K562 (cell line): Measurements from ENCODE around the gene NAV2. TPM values are rescaled to one million over a fixed set of nuclear protein-coding genes. Genes with fewer than 3 reads are reported as not detected.

Experiments
- ATAC-seq: fragments of 200-7000 bp; cut with Tn5 transposase; 3 replicates; pipeline ENCODE4 v1.9.1; 2020; ENCODE audit warnings: moderate library complexity
- BruUV-seq: library from RNA; stranded (reverse); fragments of 400-500 nt; replicated peaks from 2 replicates; lab custom pipeline; 2021; lab: Mats Ljungman, UMichigan
- CTCF ChIA-PET: fragments of 300-600 bp; formaldehyde crosslinking; extraction: SDS; loops from one replicate; lab custom pipeline; 2021; ENCODE audit warnings: low intra/inter-chr PET ratio; lab: Yijun Ruan, JAX
- POLR2A ChIA-PET: fragments of 300-600, 350-650 bp; sonication (Branson Sonifier 250); formaldehyde crosslinking; extraction: SDS; loops from one replicate; lab custom pipeline; 2021; ENCODE audit warnings: antibody characterized with exemption, inconsistent platforms; lab: Yijun Ruan, JAX
- DNase-seq, 4 experiments: peaks; one replicate each; pipeline versions ENCODE4 v3.0.0 to v3.0.0-alpha.2; 2011 to 2018; ENCODE audit warnings: low spot score in 3 of 4, mixed read lengths in 3 of 4; ENCODE audit errors: extremely low read depth in 1 of 4
- FAIRE-seq: peaks from 2 replicates; lab custom pipeline; 2011; peaks lifted over from hg19 to GRCh38; lab: Jason Lieb, UNC
- H2AFZ ChIP-seq: 2 replicates; pipeline ENCODE4 v1.6.0; 2011; ENCODE audit warnings: low read depth, low read length, control low read depth, inconsistent platforms
- H3K27ac ChIP-seq: fragments of 200-600 bp; 3 replicates; pipeline ENCODE4 v1.8.0; 2011; ENCODE audit warnings: low read depth, mild to moderate bottlenecking, control low read depth, inconsistent platforms, low read length, moderate library complexity, mixed read lengths; ENCODE audit errors: extremely low read depth
- H3K27me3 ChIP-seq, 2 experiments: fragments of 300-600 bp in 1 of 2; 2 replicates in 1 of 2; 3 replicates in 1 of 2; pipeline versions ENCODE4 v1.6.0 to v1.8.0; 2011; ENCODE audit warnings: inconsistent platforms in 2 of 2, low read length in 2 of 2, mild to moderate bottlenecking in 1 of 2, mixed read lengths in 1 of 2, moderate library complexity in 1 of 2; ENCODE audit not compliant: control insufficient read depth in 2 of 2, insufficient read depth in 2 of 2
- H3K36me3 ChIP-seq: fragments of 300-600 bp; 3 replicates; pipeline ENCODE4 v1.8.0; 2011; ENCODE audit warnings: mild to moderate bottlenecking, low read length, inconsistent platforms; ENCODE audit not compliant: control insufficient read depth, insufficient read depth
- H3K4me1 ChIP-seq, 2 experiments: fragments of 200-600 bp in 1 of 2; replicated peaks in 1 of 2; 2 replicates in 1 of 2; 3 replicates in 1 of 2; pipeline versions ENCODE4 v1.5.1 to v1.8.0; 2011; ENCODE audit warnings: inconsistent platforms in 2 of 2, low read length in 2 of 2, mild to moderate bottlenecking in 1 of 2, mixed read lengths in 1 of 2, moderate library complexity in 1 of 2; ENCODE audit not compliant: control insufficient read depth in 2 of 2, insufficient read depth in 2 of 2
- H3K4me2 ChIP-seq: 2 replicates; pipeline ENCODE4 v1.6.1; 2011; ENCODE audit warnings: low read length, control low read depth, inconsistent platforms, mixed read lengths; ENCODE audit not compliant: insufficient read depth
- H3K4me3 ChIP-seq: fragments of 200-600 bp; sonication (generic), shearing (Covaris generic); 2 replicates; pipeline ENCODE4 v1.5.1; 2016; ENCODE audit warnings: control low read depth, inconsistent platforms
- H3K79me2 ChIP-seq: fragments of 200-600 bp; 3 replicates; pipeline ENCODE4 v1.8.0; 2011; ENCODE audit warnings: low read length, inconsistent platforms; ENCODE audit not compliant: control insufficient read depth, insufficient read depth
- H3K9ac ChIP-seq, 2 experiments: 2 replicates each; pipeline versions ENCODE4 v1.6.0 to v1.6.1; 2011; ENCODE audit warnings: low read depth in 2 of 2, low read length in 2 of 2, control low read depth in 1 of 2, inconsistent platforms in 1 of 2, mild to moderate bottlenecking in 1 of 2, mixed read lengths in 1 of 2; ENCODE audit not compliant: insufficient read depth in 1 of 2
- H3K9me1 ChIP-seq: one replicate; pipeline ENCODE4 v1.6.0; 2011; ENCODE audit warnings: inconsistent platforms, mild to moderate bottlenecking, low read length, moderate library complexity; ENCODE audit not compliant: control insufficient read depth, insufficient read depth
- H3K9me3 ChIP-seq: replicated peaks from 2 replicates; pipeline ENCODE4 v1.5.1; 2011; ENCODE audit warnings: low read depth, low read length, inconsistent platforms; ENCODE audit not compliant: control insufficient read depth, insufficient read depth
- H4K20me1 ChIP-seq: replicated peaks from 2 replicates; pipeline ENCODE4 v1.6.1; 2011; ENCODE audit warnings: low read length, inconsistent platforms, mixed read lengths; ENCODE audit not compliant: control insufficient read depth, insufficient read depth
- BRD9 ChIP-seq: fragments of 450-650 bp; IDR thresholded peaks from 2 replicates; pipeline ENCODE4 v1.6.1; 2018; ENCODE audit warnings: low read depth; ENCODE audit not compliant: partially characterized antibody
- C11orf30 ChIP-seq: fragments of 450-650 bp; IDR thresholded peaks from 2 replicates; pipeline ENCODE4 v1.6.1; 2016; ENCODE audit warnings: low read depth, mild to moderate bottlenecking
- CEBPG ChIP-seq, 3 experiments: fragments of 200-800 bp in 1 of 3; sonication (Bioruptor generic) in 1 of 3; sonication (generic) in 1 of 3; formaldehyde crosslinking in 1 of 3; IDR thresholded peaks in 2 of 3; conservative IDR thresholded peaks in 1 of 3; 2 replicates each; pipeline versions ENCODE4 v1.6.1 to v1.8.0; 2016 to 2022; ENCODE audit warnings: missing compliant biosample characterization in 2 of 3, missing genetic modification characterization in 2 of 3, mild to moderate bottlenecking in 1 of 3, missing genetic modification reagents in 1 of 3
- FOXJ3 ChIP-seq: sonication (generic); formaldehyde crosslinking; IDR thresholded peaks from 2 replicates; pipeline ENCODE4 v1.4.0; 2020; ENCODE audit warnings: mild to moderate bottlenecking, missing genetic modification reagents
- GTF2A2 ChIP-seq: IDR thresholded peaks from 2 replicates; pipeline ENCODE4 v1.6.1; 2016; ENCODE audit warnings: mild to moderate bottlenecking, missing genetic modification characterization, missing compliant biosample characterization
- MCM2 ChIP-seq: fragments of 450-650 bp; IDR thresholded peaks from 2 replicates; pipeline ENCODE4 v1.6.1; 2017; ENCODE audit warnings: low read depth, mild to moderate bottlenecking
- MXI1 ChIP-seq: IDR thresholded peaks from 2 replicates; pipeline ENCODE4 v1.6.1; 2011; ENCODE audit warnings: low read depth, mild to moderate bottlenecking, improper control_type of control experiment, low read length
- NELFE ChIP-seq: IDR thresholded peaks from 2 replicates; pipeline ENCODE4 v1.6.1; 2011; ENCODE audit warnings: mild to moderate bottlenecking; ENCODE audit not compliant: insufficient read depth, insufficient read length
- RB1 ChIP-seq: fragments of 450-650 bp; IDR thresholded peaks from 2 replicates; pipeline ENCODE4 v1.6.1; 2017; ENCODE audit warnings: low read depth, mild to moderate bottlenecking
- TAF7 ChIP-seq: fragments of 450-650 bp; IDR thresholded peaks from 2 replicates; pipeline ENCODE4 v1.6.1; 2016; ENCODE audit warnings: missing genetic modification characterization, missing compliant biosample characterization
- ZC3H8 ChIP-seq: fragments of 450-650 bp; IDR thresholded peaks from 2 replicates; pipeline ENCODE4 v1.6.1; 2017
- ZNF589 ChIP-seq: fragments of 200-800 bp; sonication (Bioruptor generic); IDR thresholded peaks from 2 replicates; pipeline ENCODE4 v1.6.1; 2016; ENCODE audit warnings: low read depth, missing genetic modification characterization, missing compliant biosample characterization
- ZNF778 ChIP-seq: fragments of 450-650 bp; formaldehyde crosslinking; IDR thresholded peaks from 2 replicates; pipeline ENCODE4 v1.4.0; 2020; ENCODE audit warnings: mild to moderate bottlenecking, moderate library complexity
- ZNF830 ChIP-seq: fragments of 250-450 bp; sonication (Bioruptor Pico); IDR thresholded peaks from 2 replicates; pipeline ENCODE4 v1.5.0; 2021; ENCODE audit warnings: mild to moderate bottlenecking
- in situ Hi-C: fragments of 300-500 bp; cut with MboI; formaldehyde crosslinking; loops from 4 replicates; pipeline ENCODE4 v1.15.0; 2018; ENCODE audit warnings: inconsistent platforms, mixed read lengths
- intact Hi-C: fragments of 100-400 bp; cut with micrococcal nuclease; formaldehyde crosslinking; loops from 2 replicates; pipeline ENCODE4 v1.14.2; 2022
- polyA plus RNA-seq, 8 experiments: library from polyadenylated mRNA; depleted of rRNA in 4 of 8; stranded (reverse) in 5 of 8; unstranded in 3 of 8; fragments of >200 nt; fragmentation: Nextera tagmentation in 2 of 8; fragmentation: Illumina TruSeq in 1 of 8; extraction: Ambion mirVana in 2 of 8; extraction: Trizol in 1 of 8; gene quantifications; 2 replicates each; pipeline versions ENCODE4 v1.2.1 to v1.2.3, GENCODE V29; 2011 to 2014; ENCODE audit warnings: inconsistent platforms in 1 of 8, missing spikeins in 1 of 8
- total RNA-seq, 7 experiments: library from RNA; depleted of rRNA in 6 of 7; stranded (reverse); fragments of >200 nt in 6 of 7; fragmentation: Illumina TruSeq in 2 of 7; extraction: Trizol in 2 of 7; gene quantifications; 2 replicates each; pipeline versions ENCODE4 v1.2.1 to v1.2.3, GENCODE V29; 2011 to 2021; ENCODE audit warnings: low replicate concordance in 1 of 7
- TF ChIP-seq, protein P1 (sequence below): sonication (generic); formaldehyde crosslinking; IDR thresholded peaks from 2 replicates; pipeline ENCODE4 v1.4.0; 2020; ENCODE audit warnings: mild to moderate bottlenecking, missing genetic modification reagents
- TF ChIP-seq, protein P2 (sequence below): fragments of 250-450 bp; sonication (Bioruptor Pico); IDR thresholded peaks from 2 replicates; pipeline ENCODE4 v1.5.0; 2021

Gene NAV2
- total and polyA plus RNA-seq, 9 of the 15 experiments (the other 6 are each of a cell fraction or from before 2014, with no cell fraction given): 0.03 to 0.35 (median 0.05) TPM

DNA sequence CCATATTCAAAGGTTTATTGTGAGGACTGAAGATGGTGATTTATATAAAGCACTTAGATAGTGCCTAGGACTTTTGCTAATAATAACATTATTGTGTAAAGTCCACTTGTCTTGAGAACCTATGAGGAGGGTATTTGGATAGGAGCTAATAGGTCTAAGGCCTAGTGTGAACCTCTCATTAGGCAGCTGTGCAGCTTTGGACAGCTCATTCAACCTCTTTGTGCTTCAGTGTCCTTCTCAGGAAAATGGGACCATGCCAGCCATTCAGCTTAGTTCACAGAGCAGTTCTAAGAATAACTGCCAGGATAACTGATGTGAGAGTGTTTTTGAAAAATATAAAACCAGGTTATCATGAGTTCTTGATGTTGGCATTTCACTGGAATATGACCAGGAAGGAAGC is 56.2 kb downstream of the NAV2 start:
- H3K4me3 ChIP-seq: no peak overlapping the region
- H3K4me2 ChIP-seq: no peak overlapping the region
- no TSS peak for BruUV-seq
- H3K4me1 ChIP-seq: no peaks in the 10 kb centered on the region
- no peak overlapping the region for H2AFZ ChIP-seq
- H4K20me1 ChIP-seq: no peaks in the 10 kb centered on the region
- H3K27ac ChIP-seq: no peak overlapping the region
- TF ChIP-seq, protein P1, sequence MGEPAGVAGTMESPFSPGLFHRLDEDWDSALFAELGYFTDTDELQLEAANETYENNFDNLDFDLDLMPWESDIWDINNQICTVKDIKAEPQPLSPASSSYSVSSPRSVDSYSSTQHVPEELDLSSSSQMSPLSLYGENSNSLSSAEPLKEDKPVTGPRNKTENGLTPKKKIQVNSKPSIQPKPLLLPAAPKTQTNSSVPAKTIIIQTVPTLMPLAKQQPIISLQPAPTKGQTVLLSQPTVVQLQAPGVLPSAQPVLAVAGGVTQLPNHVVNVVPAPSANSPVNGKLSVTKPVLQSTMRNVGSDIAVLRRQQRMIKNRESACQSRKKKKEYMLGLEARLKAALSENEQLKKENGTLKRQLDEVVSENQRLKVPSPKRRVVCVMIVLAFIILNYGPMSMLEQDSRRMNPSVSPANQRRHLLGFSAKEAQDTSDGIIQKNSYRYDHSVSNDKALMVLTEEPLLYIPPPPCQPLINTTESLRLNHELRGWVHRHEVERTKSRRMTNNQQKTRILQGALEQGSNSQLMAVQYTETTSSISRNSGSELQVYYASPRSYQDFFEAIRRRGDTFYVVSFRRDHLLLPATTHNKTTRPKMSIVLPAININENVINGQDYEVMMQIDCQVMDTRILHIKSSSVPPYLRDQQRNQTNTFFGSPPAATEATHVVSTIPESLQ (CRISPR knock-in tag): no peak
- TF ChIP-seq RB1 (no peak), ZNF830 (CRISPR knock-in tag) (no peak), C11orf30 (no peak), TAF7 (tag) (no peak), ZC3H8 (no peak), ZNF778 (CRISPR knock-in tag) (no peak), MXI1 (no peak), NELFE (no peak), CEBPG (CRISPR knock-in tag; IDR thresholded peaks at IDR 0.05) (no peak), CEBPG (tag; conservative IDR thresholded peaks at IDR 0.05 in 1 of 2, IDR thresholded peaks at IDR 0.05 in 1 of 2) (no peak), ZNF589 (CRISPR knock-in tag) (no peak), FOXJ3 (no peak), MCM2 (no peak), GTF2A2 (tag) (no peak), BRD9 (no peak)
- TF ChIP-seq, protein P2, sequence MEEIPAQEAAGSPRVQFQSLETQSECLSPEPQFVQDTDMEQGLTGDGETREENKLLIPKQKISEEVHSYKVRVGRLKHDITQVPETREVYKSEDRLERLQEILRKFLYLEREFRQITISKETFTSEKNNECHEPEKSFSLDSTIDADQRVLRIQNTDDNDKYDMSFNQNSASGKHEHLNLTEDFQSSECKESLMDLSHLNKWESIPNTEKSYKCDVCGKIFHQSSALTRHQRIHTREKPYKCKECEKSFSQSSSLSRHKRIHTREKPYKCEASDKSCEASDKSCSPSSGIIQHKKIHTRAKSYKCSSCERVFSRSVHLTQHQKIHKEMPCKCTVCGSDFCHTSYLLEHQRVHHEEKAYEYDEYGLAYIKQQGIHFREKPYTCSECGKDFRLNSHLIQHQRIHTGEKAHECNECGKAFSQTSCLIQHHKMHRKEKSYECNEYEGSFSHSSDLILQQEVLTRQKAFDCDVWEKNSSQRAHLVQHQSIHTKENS (CRISPR knock-in tag): no peak
- peaks cover 0 to 6% of the 10 kb centered on the region in 2 experiments; a peak in 1 of 5 replicates for H3K27me3 ChIP-seq
- H3K9me1 ChIP-seq: no peaks in the 10 kb centered on the region
- ChIA-PET POLR2A (no interaction called here), CTCF (no interaction called here)
- H3K36me3 ChIP-seq: no peaks in the 10 kb centered on the region
- DNase-seq (no peak), ATAC-seq (no peak), FAIRE-seq (no peak)
- H3K9me3 ChIP-seq: no peaks in the 10 kb centered on the region
- H3K79me2 ChIP-seq: no peaks in the 10 kb centered on the region
- intact Hi-C loops (no loop called here), in situ Hi-C loops (loop anchor here (25.0 kb wide), 1 partner anchor 707 kb away; the partner anchor contains the start of gene MRGPRX2)
- no peak overlapping the region for H3K9ac ChIP-seq
